DND-41 (cell line): ENCODE data around the gene FPR2.

Experiments
- EZH2 ChIP-seq: IDR thresholded peaks from 3 replicates; pipeline ENCODE4 v1.6.1; 2012; ENCODE audit warnings: borderline replicate concordance, low read depth, mild to moderate bottlenecking, moderate library complexity, low read length, inconsistent platforms; ENCODE audit not compliant: severe bottlenecking
- TF ChIP-seq, protein P1 (sequence below): IDR thresholded peaks from 2 replicates; pipeline ENCODE4 v1.5.1; 2012; ENCODE audit warnings: borderline replicate concordance, low read length, moderate library complexity, mild to moderate bottlenecking; ENCODE audit not compliant: poor library complexity, severe bottlenecking; ENCODE audit errors: extremely low read depth

DNA sequence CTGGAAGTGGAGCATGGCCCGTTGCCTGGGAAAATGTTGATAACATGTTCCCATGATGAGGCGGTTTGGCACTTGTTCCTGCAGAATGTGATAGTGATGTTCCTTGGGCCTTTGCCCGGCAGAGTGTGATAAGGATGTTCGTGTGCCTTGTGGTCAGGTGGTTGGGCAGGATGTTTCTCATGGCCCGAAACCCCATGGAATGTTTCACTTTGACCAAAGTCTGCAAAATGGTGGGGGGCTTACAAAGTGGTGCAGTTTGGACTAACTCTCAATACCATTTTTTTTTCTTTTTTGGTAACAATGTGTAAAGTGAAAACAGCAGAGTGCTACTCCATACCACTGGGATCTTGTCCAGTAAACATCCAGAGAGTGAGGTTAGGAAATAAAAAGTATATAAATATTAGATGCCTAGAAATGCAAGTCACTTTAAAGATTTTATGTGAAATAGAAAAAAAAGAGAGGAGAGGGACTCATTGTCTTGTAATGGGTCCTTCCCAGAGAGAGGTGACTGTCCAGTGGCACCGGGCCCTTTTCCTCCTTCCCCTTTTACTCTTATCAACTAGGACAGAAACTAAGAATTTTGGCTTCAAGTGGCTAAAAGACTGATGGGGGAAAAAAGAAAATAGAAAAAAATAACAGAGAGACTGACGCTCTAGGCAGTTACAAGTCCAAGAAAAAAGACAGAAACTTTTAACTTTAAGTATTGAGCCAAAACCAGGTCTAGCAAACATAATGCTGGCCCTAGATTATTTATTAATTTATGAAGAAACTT lies 39.7 kb downstream of the FPR2 start:
- TF ChIP-seq, protein P1, sequence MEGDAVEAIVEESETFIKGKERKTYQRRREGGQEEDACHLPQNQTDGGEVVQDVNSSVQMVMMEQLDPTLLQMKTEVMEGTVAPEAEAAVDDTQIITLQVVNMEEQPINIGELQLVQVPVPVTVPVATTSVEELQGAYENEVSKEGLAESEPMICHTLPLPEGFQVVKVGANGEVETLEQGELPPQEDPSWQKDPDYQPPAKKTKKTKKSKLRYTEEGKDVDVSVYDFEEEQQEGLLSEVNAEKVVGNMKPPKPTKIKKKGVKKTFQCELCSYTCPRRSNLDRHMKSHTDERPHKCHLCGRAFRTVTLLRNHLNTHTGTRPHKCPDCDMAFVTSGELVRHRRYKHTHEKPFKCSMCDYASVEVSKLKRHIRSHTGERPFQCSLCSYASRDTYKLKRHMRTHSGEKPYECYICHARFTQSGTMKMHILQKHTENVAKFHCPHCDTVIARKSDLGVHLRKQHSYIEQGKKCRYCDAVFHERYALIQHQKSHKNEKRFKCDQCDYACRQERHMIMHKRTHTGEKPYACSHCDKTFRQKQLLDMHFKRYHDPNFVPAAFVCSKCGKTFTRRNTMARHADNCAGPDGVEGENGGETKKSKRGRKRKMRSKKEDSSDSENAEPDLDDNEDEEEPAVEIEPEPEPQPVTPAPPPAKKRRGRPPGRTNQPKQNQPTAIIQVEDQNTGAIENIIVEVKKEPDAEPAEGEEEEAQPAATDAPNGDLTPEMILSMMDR: no peak
- no peak for TF ChIP-seq EZH2
